K562 (cell line): ENCODE results near the gene MYO18B. TPM values are rescaled to one million over a fixed set of nuclear protein-coding genes. Genes with fewer than 3 reads are reported as not detected.

Source experiments
- ATAC-seq: fragments of 200-7000 bp; cut with Tn5 transposase; 3 replicates; pipeline ENCODE4 v1.9.1; 2020; ENCODE audit warnings: moderate library complexity
- BruUV-seq: library from RNA; stranded (reverse); fragments of 400-500 nt; replicated peaks from 2 replicates; lab custom pipeline; 2021; lab: Mats Ljungman, UMichigan
- CTCF ChIA-PET: fragments of 300-600 bp; formaldehyde crosslinking; extraction: SDS; loops from one replicate; lab custom pipeline; 2021; ENCODE audit warnings: low intra/inter-chr PET ratio; lab: Yijun Ruan, JAX
- POLR2A ChIA-PET: fragments of 300-600, 350-650 bp; sonication (Branson Sonifier 250); formaldehyde crosslinking; extraction: SDS; loops from one replicate; lab custom pipeline; 2021; ENCODE audit warnings: antibody characterized with exemption, inconsistent platforms; lab: Yijun Ruan, JAX
- DNase-seq, 4 experiments: peaks; one replicate each; pipeline versions ENCODE4 v3.0.0 to v3.0.0-alpha.2; 2011 to 2018; ENCODE audit warnings: low spot score in 3 of 4, mixed read lengths in 3 of 4; ENCODE audit errors: extremely low read depth in 1 of 4
- FAIRE-seq: peaks from 2 replicates; lab custom pipeline; 2011; peaks lifted over from hg19 to GRCh38; lab: Jason Lieb, UNC
- H2AFZ ChIP-seq: 2 replicates; pipeline ENCODE4 v1.6.0; 2011; ENCODE audit warnings: low read depth, low read length, control low read depth, inconsistent platforms
- H3K27ac ChIP-seq: fragments of 200-600 bp; 3 replicates; pipeline ENCODE4 v1.8.0; 2011; ENCODE audit warnings: low read depth, mild to moderate bottlenecking, control low read depth, inconsistent platforms, low read length, moderate library complexity, mixed read lengths; ENCODE audit errors: extremely low read depth
- H3K27me3 ChIP-seq, 2 experiments: fragments of 300-600 bp in 1 of 2; 2 replicates in 1 of 2; 3 replicates in 1 of 2; pipeline versions ENCODE4 v1.6.0 to v1.8.0; 2011; ENCODE audit warnings: inconsistent platforms in 2 of 2, low read length in 2 of 2, mild to moderate bottlenecking in 1 of 2, mixed read lengths in 1 of 2, moderate library complexity in 1 of 2; ENCODE audit not compliant: control insufficient read depth in 2 of 2, insufficient read depth in 2 of 2
- H3K36me3 ChIP-seq: fragments of 300-600 bp; 3 replicates; pipeline ENCODE4 v1.8.0; 2011; ENCODE audit warnings: mild to moderate bottlenecking, low read length, inconsistent platforms; ENCODE audit not compliant: control insufficient read depth, insufficient read depth
- H3K4me1 ChIP-seq, 2 experiments: fragments of 200-600 bp in 1 of 2; replicated peaks in 1 of 2; 2 replicates in 1 of 2; 3 replicates in 1 of 2; pipeline versions ENCODE4 v1.5.1 to v1.8.0; 2011; ENCODE audit warnings: inconsistent platforms in 2 of 2, low read length in 2 of 2, mild to moderate bottlenecking in 1 of 2, mixed read lengths in 1 of 2, moderate library complexity in 1 of 2; ENCODE audit not compliant: control insufficient read depth in 2 of 2, insufficient read depth in 2 of 2
- H3K4me2 ChIP-seq: 2 replicates; pipeline ENCODE4 v1.6.1; 2011; ENCODE audit warnings: low read length, control low read depth, inconsistent platforms, mixed read lengths; ENCODE audit not compliant: insufficient read depth
- H3K4me3 ChIP-seq: fragments of 200-600 bp; sonication (generic), shearing (Covaris generic); 2 replicates; pipeline ENCODE4 v1.5.1; 2016; ENCODE audit warnings: control low read depth, inconsistent platforms
- H3K79me2 ChIP-seq: fragments of 200-600 bp; 3 replicates; pipeline ENCODE4 v1.8.0; 2011; ENCODE audit warnings: low read length, inconsistent platforms; ENCODE audit not compliant: control insufficient read depth, insufficient read depth
- H3K9ac ChIP-seq, 2 experiments: 2 replicates each; pipeline versions ENCODE4 v1.6.0 to v1.6.1; 2011; ENCODE audit warnings: low read depth in 2 of 2, low read length in 2 of 2, control low read depth in 1 of 2, inconsistent platforms in 1 of 2, mild to moderate bottlenecking in 1 of 2, mixed read lengths in 1 of 2; ENCODE audit not compliant: insufficient read depth in 1 of 2
- H3K9me1 ChIP-seq: one replicate; pipeline ENCODE4 v1.6.0; 2011; ENCODE audit warnings: inconsistent platforms, mild to moderate bottlenecking, low read length, moderate library complexity; ENCODE audit not compliant: control insufficient read depth, insufficient read depth
- H3K9me3 ChIP-seq: replicated peaks from 2 replicates; pipeline ENCODE4 v1.5.1; 2011; ENCODE audit warnings: low read depth, low read length, inconsistent platforms; ENCODE audit not compliant: control insufficient read depth, insufficient read depth
- H4K20me1 ChIP-seq: replicated peaks from 2 replicates; pipeline ENCODE4 v1.6.1; 2011; ENCODE audit warnings: low read length, inconsistent platforms, mixed read lengths; ENCODE audit not compliant: control insufficient read depth, insufficient read depth
- CBFB ChIP-seq: sonication (generic); formaldehyde crosslinking; IDR thresholded peaks from 2 replicates; pipeline ENCODE4 v1.4.0; 2020; ENCODE audit warnings: mild to moderate bottlenecking, missing genetic modification reagents
- EGR1 ChIP-seq: fragments of 450-650 bp; conservative IDR thresholded peaks from 2 replicates; pipeline ENCODE4 v1.6.1; 2017; ENCODE audit warnings: mild to moderate bottlenecking
- POLR3G ChIP-seq: IDR thresholded peaks from 2 replicates; pipeline ENCODE4 v1.6.1; 2011; ENCODE audit not compliant: insufficient read length, insufficient replicate concordance; ENCODE audit errors: extremely low read depth
- TSC22D4 ChIP-seq: fragments of 450-650 bp; IDR thresholded peaks from 2 replicates; pipeline ENCODE4 v1.6.1; 2016; ENCODE audit warnings: missing genetic modification characterization, missing biosample characterization, control low read depth
- ZKSCAN8 ChIP-seq: fragments of 200-800 bp; sonication (Bioruptor generic); IDR thresholded peaks from 2 replicates; pipeline ENCODE4 v1.6.1; 2016; ENCODE audit warnings: missing genetic modification characterization, missing compliant biosample characterization
- ZNF197 ChIP-seq: fragments of 200-800 bp; sonication (Bioruptor generic); IDR thresholded peaks from 2 replicates; pipeline ENCODE4 v1.6.1; 2016; ENCODE audit warnings: low read depth, missing genetic modification characterization, missing compliant biosample characterization
- WGBS: fragments of 100-300 bp; shearing (Covaris generic); methylation state at CpG from one replicate; pipeline ENCODE4 v1.1.6; 2016; ENCODE audit warnings: low coverage, mixed read lengths; ENCODE audit not compliant: insufficient coverage; ENCODE audit errors: missing lambda C conversion rate; 5-methylcytosine and 5-hydroxymethylcytosine counted together
- in situ Hi-C: fragments of 300-500 bp; cut with MboI; formaldehyde crosslinking; loops from 4 replicates; pipeline ENCODE4 v1.15.0; 2018; ENCODE audit warnings: inconsistent platforms, mixed read lengths
- intact Hi-C: fragments of 100-400 bp; cut with micrococcal nuclease; formaldehyde crosslinking; loops from 2 replicates; pipeline ENCODE4 v1.14.2; 2022
- polyA plus RNA-seq, 8 experiments: library from polyadenylated mRNA; depleted of rRNA in 4 of 8; stranded (reverse) in 5 of 8; unstranded in 3 of 8; fragments of >200 nt; fragmentation: Nextera tagmentation in 2 of 8; fragmentation: Illumina TruSeq in 1 of 8; extraction: Ambion mirVana in 2 of 8; extraction: Trizol in 1 of 8; gene quantifications; 2 replicates each; pipeline versions ENCODE4 v1.2.1 to v1.2.3, GENCODE V29; 2011 to 2014; ENCODE audit warnings: inconsistent platforms in 1 of 8, missing spikeins in 1 of 8
- total RNA-seq, 7 experiments: library from RNA; depleted of rRNA in 6 of 7; stranded (reverse); fragments of >200 nt in 6 of 7; fragmentation: Illumina TruSeq in 2 of 7; extraction: Trizol in 2 of 7; gene quantifications; 2 replicates each; pipeline versions ENCODE4 v1.2.1 to v1.2.3, GENCODE V29; 2011 to 2021; ENCODE audit warnings: low replicate concordance in 1 of 7
- TF ChIP-seq, protein P1 (sequence below): fragments of 200-800 bp; sonication (Bioruptor generic); IDR thresholded peaks from 2 replicates; pipeline ENCODE4 v1.6.1; 2017; ENCODE audit warnings: missing genetic modification characterization, missing compliant biosample characterization
- TF ChIP-seq, protein P2 (sequence below), 2 experiments: fragments of 450-650 bp; IDR thresholded peaks; 2 replicates each; pipeline ENCODE4 v1.6.1; 2018; ENCODE audit warnings: mild to moderate bottlenecking in 2 of 2, low read depth in 1 of 2; ENCODE audit not compliant: partially characterized antibody in 2 of 2
- TF ChIP-seq, protein P3 (sequence below): fragments of 450-650 bp; IDR thresholded peaks from 2 replicates; pipeline ENCODE4 v1.6.1; 2018; ENCODE audit warnings: mild to moderate bottlenecking, low read depth; ENCODE audit not compliant: partially characterized antibody
- TF ChIP-seq, protein P4 (sequence below), 2 experiments: fragments of 450-650 bp in 1 of 2; sonication (generic) in 1 of 2; formaldehyde crosslinking; conservative IDR thresholded peaks; 2 replicates each; pipeline versions ENCODE4 v1.4.0 to v1.8.1; 2020 to 2022; ENCODE audit warnings: mild to moderate bottlenecking in 1 of 2, missing genetic modification reagents in 1 of 2
- TF ChIP-seq, protein P5 (sequence below): sonication (generic); formaldehyde crosslinking; IDR thresholded peaks from 2 replicates; pipeline ENCODE4 v1.8.0; 2022; ENCODE audit warnings: missing genetic modification reagents, mild to moderate bottlenecking, borderline replicate concordance

The MYO18B gene
- total and polyA plus RNA-seq, 9 of the 15 experiments (the other 6 are each of a cell fraction or from before 2014, with no cell fraction given): 0.06 to 7.0 (median 4.3) TPM

DNA sequence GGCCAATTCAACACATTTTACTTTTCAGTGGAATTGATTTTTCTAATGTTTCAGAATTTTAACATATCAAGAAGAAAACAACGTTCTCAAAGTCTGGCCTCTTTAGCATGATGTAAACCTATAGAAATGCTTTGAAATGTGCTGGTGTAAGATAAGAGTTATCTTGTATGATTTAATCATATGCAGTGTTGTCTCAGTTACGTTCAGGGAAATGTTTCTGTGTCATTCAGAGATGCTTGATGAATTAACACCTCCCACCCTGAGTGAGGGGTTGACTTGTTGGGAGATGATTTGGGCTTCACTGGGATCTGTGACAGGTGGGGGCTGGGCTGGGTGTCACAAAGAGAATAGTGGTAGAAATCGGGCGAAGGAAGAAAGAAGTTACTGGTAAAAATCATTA lies 15.7 kb upstream of the MYO18B start:
- no TSS peak for BruUV-seq
- 8% methylated on average over 4 of the region's 4 CpGs for WGBS
- FAIRE-seq (peak; percentile 80), DNase-seq (peak in 3 of 4 experiments; percentile 20 to 46 (median 25)), ATAC-seq (peak; percentile 85)
- no peaks in the 10 kb centered on the region for H3K79me2 ChIP-seq
- peaks cover 3 to 20% of the 10 kb centered on the region in 2 experiments; a peak in 4 of 5 replicates for H3K4me1 ChIP-seq
- no peaks in the 10 kb centered on the region for H4K20me1 ChIP-seq
- CTCF ChIA-PET: no interaction called here
- H3K27me3 ChIP-seq: no peaks in the 10 kb centered on the region
- H2AFZ ChIP-seq: peak overlapping the region; percentile 63; the same call in 1 of the 2 replicates
- H3K9me1 ChIP-seq: no peaks in the 10 kb centered on the region
- H3K9ac ChIP-seq: no peak overlapping the region; a peak in 1 of 4 replicates
- intact Hi-C loops (loop anchor here (5.0 kb wide), 1 partner anchor 36 kb away; no protein-coding TSS in a partner anchor), in situ Hi-C loops (no loop called here)
- H3K27ac ChIP-seq: peak overlapping the region; percentile 68; the same call in 2 of the 3 replicates
- no peaks in the 10 kb centered on the region; the same call in 2 of the 3 replicates for H3K36me3 ChIP-seq
- H3K9me3 ChIP-seq: no peaks in the 10 kb centered on the region
- POLR2A ChIA-PET: interaction anchor here (0.8 to 1.1 kb wide), 2 partner anchors 16 to 350 kb away, joined by 4 to 12 read pairs; partner anchors contain the start of gene MYO18B
- H3K4me3 ChIP-seq: no peak overlapping the region
- peak overlapping the region; percentile 52 for H3K4me2 ChIP-seq
- TF ChIP-seq, protein P1, sequence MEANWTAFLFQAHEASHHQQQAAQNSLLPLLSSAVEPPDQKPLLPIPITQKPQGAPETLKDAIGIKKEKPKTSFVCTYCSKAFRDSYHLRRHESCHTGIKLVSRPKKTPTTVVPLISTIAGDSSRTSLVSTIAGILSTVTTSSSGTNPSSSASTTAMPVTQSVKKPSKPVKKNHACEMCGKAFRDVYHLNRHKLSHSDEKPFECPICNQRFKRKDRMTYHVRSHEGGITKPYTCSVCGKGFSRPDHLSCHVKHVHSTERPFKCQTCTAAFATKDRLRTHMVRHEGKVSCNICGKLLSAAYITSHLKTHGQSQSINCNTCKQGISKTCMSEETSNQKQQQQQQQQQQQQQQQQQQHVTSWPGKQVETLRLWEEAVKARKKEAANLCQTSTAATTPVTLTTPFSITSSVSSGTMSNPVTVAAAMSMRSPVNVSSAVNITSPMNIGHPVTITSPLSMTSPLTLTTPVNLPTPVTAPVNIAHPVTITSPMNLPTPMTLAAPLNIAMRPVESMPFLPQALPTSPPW: peak; percentile 27; the same call in 1 of the 2 replicates
- TF ChIP-seq, protein P2, sequence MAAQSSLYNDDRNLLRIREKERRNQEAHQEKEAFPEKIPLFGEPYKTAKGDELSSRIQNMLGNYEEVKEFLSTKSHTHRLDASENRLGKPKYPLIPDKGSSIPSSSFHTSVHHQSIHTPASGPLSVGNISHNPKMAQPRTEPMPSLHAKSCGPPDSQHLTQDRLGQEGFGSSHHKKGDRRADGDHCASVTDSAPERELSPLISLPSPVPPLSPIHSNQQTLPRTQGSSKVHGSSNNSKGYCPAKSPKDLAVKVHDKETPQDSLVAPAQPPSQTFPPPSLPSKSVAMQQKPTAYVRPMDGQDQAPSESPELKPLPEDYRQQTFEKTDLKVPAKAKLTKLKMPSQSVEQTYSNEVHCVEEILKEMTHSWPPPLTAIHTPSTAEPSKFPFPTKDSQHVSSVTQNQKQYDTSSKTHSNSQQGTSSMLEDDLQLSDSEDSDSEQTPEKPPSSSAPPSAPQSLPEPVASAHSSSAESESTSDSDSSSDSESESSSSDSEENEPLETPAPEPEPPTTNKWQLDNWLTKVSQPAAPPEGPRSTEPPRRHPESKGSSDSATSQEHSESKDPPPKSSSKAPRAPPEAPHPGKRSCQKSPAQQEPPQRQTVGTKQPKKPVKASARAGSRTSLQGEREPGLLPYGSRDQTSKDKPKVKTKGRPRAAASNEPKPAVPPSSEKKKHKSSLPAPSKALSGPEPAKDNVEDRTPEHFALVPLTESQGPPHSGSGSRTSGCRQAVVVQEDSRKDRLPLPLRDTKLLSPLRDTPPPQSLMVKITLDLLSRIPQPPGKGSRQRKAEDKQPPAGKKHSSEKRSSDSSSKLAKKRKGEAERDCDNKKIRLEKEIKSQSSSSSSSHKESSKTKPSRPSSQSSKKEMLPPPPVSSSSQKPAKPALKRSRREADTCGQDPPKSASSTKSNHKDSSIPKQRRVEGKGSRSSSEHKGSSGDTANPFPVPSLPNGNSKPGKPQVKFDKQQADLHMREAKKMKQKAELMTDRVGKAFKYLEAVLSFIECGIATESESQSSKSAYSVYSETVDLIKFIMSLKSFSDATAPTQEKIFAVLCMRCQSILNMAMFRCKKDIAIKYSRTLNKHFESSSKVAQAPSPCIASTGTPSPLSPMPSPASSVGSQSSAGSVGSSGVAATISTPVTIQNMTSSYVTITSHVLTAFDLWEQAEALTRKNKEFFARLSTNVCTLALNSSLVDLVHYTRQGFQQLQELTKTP (IDR thresholded peaks at IDR 0.05; ENCODE audit: low read depth in 1 of 2, partially characterized antibody in 2 of 2): no peak
- TF ChIP-seq ZKSCAN8 (CRISPR knock-in tag) (0 out of 2 replicates have a peak, but pooled peaks have one; percentile 46), EGR1 (no peak), TSC22D4 (no peak), POLR3G (no peak), CBFB (no peak), ZNF197 (CRISPR knock-in tag) (peak; percentile 8; the same call in 1 of the 2 replicates)
- TF ChIP-seq, protein P3, sequence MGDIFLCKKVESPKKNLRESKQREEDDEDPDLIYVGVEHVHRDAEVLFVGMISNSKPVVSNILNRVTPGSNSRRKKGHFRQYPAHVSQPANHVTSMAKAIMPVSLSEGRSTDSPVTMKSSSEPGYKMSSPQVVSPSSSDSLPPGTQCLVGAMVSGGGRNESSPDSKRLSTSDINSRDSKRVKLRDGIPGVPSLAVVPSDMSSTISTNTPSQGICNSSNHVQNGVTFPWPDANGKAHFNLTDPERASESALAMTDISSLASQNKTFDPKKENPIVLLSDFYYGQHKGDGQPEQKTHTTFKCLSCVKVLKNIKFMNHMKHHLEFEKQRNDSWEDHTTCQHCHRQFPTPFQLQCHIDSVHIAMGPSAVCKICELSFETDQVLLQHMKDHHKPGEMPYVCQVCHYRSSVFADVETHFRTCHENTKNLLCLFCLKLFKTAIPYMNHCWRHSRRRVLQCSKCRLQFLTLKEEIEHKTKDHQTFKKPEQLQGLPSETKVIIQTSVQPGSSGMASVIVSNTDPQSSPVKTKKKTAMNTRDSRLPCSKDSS: no peak
- TF ChIP-seq, protein P4, sequence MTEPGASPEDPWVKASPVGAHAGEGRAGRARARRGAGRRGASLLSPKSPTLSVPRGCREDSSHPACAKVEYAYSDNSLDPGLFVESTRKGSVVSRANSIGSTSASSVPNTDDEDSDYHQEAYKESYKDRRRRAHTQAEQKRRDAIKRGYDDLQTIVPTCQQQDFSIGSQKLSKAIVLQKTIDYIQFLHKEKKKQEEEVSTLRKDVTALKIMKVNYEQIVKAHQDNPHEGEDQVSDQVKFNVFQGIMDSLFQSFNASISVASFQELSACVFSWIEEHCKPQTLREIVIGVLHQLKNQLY (CRISPR knock-in tag; conservative IDR thresholded peaks at IDR 0.05): no peak
- TF ChIP-seq, protein P5, sequence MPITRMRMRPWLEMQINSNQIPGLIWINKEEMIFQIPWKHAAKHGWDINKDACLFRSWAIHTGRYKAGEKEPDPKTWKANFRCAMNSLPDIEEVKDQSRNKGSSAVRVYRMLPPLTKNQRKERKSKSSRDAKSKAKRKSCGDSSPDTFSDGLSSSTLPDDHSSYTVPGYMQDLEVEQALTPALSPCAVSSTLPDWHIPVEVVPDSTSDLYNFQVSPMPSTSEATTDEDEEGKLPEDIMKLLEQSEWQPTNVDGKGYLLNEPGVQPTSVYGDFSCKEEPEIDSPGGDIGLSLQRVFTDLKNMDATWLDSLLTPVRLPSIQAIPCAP: no peak
